PC-3 (cell line): ENCODE data around the gene MACROD1. TPM values are rescaled to one million over a fixed set of nuclear protein-coding genes. Genes with fewer than 3 reads are reported as not detected.
"Not testable (repeated sequence)": the region's sequence is repeated elsewhere in the genome, so short reads cannot be mapped to it uniquely, and the experiment has no call there.

Experiments used
- ATAC-seq: fragments of 200-7000 bp; cut with Tn5 transposase; 2 replicates; pipeline ENCODE4 v1.9.1; 2020; ENCODE audit warnings: mild to moderate bottlenecking, moderate library complexity
- BruUV-seq: library from RNA; stranded (reverse); fragments of 400-500 nt; replicated peaks from 2 replicates; lab custom pipeline; 2021; lab: Mats Ljungman, UMichigan
- CTCF ChIA-PET: fragments of 300-600 bp; sonication (Branson Sonifier 250); formaldehyde crosslinking; loops from one replicate; lab custom pipeline; 2022; ENCODE audit warnings: antibody characterized with exemption; lab: Charles Lee
- POLR2A ChIA-PET: fragments of 300-600 bp; sonication (Branson Sonifier 250); formaldehyde crosslinking; loops from one replicate; lab custom pipeline; 2022; ENCODE audit warnings: antibody characterized with exemption; ENCODE audit not compliant: unreplicated experiment; lab: Charles Lee
- DNase-seq: peaks from one replicate; pipeline ENCODE4 v3.0.0-alpha.2; 2015
- H2AFZ ChIP-seq: fragments of 300-600 bp; sonication (generic); 2 replicates; pipeline ENCODE4 v1.6.0; 2016; ENCODE audit warnings: antibody characterized with exemption, low read length
- H3F3A ChIP-seq: fragments of 300-600 bp; sonication (generic); one replicate; pipeline ENCODE4 v1.6.0; 2017; ENCODE audit warnings: antibody characterized with exemption, low read length, control low read depth, mild to moderate bottlenecking; ENCODE audit not compliant: unreplicated experiment
- H3K27ac ChIP-seq: fragments of 300-600 bp; sonication (generic); 2 replicates; pipeline ENCODE4 v1.5.1; 2016; ENCODE audit warnings: mild to moderate bottlenecking, low read length
- H3K27me3 ChIP-seq: fragments of 300-600 bp; sonication (generic); 2 replicates; pipeline ENCODE4 v1.6.1; 2016; ENCODE audit warnings: low read length, mixed read lengths
- H3K36me3 ChIP-seq: fragments of 300-600 bp; sonication (generic); 2 replicates; pipeline ENCODE4 v1.6.1; 2016; ENCODE audit warnings: low read depth, mixed run types, low read length, mixed read lengths
- H3K4me1 ChIP-seq: fragments of 300-600 bp; sonication (generic); 2 replicates; pipeline ENCODE4 v1.5.1; 2016; ENCODE audit warnings: low read length; ENCODE audit not compliant: insufficient read depth
- H3K4me2 ChIP-seq: fragments of 300-600 bp; sonication (generic); 2 replicates; pipeline ENCODE4 v1.6.0; 2016; ENCODE audit warnings: low read length
- H3K4me3 ChIP-seq: fragments of 300-600 bp; sonication (generic); 2 replicates; pipeline ENCODE4 v1.5.1; 2016; ENCODE audit warnings: mild to moderate bottlenecking, low read length, mixed read lengths
- H3K79me2 ChIP-seq: fragments of 300-600 bp; sonication (generic); 2 replicates; pipeline ENCODE4 v1.6.1; 2017; ENCODE audit warnings: low read length, mixed read lengths
- H3K9ac ChIP-seq: fragments of 300-600 bp; sonication (generic); 2 replicates; pipeline ENCODE4 v1.6.0; 2016; ENCODE audit warnings: mild to moderate bottlenecking, low read length
- H3K9me2 ChIP-seq: fragments of 300-600 bp; sonication (generic); replicated peaks from 2 replicates; pipeline ENCODE4 v1.6.1; 2016; ENCODE audit warnings: mixed run types, low read length, mixed read lengths
- H3K9me3 ChIP-seq: fragments of 300-600 bp; sonication (generic); 2 replicates; pipeline ENCODE4 v1.6.1; 2016; ENCODE audit warnings: low read length, mixed read lengths
- H4K20me1 ChIP-seq: fragments of 300-600 bp; sonication (generic); 2 replicates; pipeline ENCODE4 v1.6.1; 2016; ENCODE audit warnings: low read length, mixed read lengths
- EZH2 ChIP-seq: fragments of 300-600 bp; sonication (generic); IDR thresholded peaks from one replicate; pipeline ENCODE4 v1.6.1; 2017; ENCODE audit warnings: antibody characterized with exemption, mild to moderate bottlenecking, low read length; ENCODE audit not compliant: unreplicated experiment
- EZH2phosphoT487 ChIP-seq: fragments of 300-600 bp; sonication (generic); IDR thresholded peaks from 2 replicates; pipeline ENCODE4 v1.6.1; 2018; ENCODE audit warnings: mild to moderate bottlenecking, antibody characterized with exemption, low read length, borderline replicate concordance
- intact Hi-C: fragments of 100-400 bp; cut with micrococcal nuclease; formaldehyde crosslinking; loops from 2 replicates; pipeline ENCODE4 v1.9.0; 2023
- total RNA-seq: library from RNA; depleted of rRNA; stranded (reverse); fragments of >200 nt; gene quantifications from 2 replicates; pipeline ENCODE4 v1.2.3, GENCODE V29; 2014
- TF ChIP-seq, protein P1 (sequence below): fragments of 300-600 bp; sonication (generic); conservative IDR thresholded peaks from 2 replicates; pipeline ENCODE4 v1.5.1; 2017; ENCODE audit warnings: antibody characterized with exemption, low read depth, mild to moderate bottlenecking, low read length

MACROD1 gene
- total RNA-seq, 1 experiment from 2014 or later: 71.4 TPM

DNA sequence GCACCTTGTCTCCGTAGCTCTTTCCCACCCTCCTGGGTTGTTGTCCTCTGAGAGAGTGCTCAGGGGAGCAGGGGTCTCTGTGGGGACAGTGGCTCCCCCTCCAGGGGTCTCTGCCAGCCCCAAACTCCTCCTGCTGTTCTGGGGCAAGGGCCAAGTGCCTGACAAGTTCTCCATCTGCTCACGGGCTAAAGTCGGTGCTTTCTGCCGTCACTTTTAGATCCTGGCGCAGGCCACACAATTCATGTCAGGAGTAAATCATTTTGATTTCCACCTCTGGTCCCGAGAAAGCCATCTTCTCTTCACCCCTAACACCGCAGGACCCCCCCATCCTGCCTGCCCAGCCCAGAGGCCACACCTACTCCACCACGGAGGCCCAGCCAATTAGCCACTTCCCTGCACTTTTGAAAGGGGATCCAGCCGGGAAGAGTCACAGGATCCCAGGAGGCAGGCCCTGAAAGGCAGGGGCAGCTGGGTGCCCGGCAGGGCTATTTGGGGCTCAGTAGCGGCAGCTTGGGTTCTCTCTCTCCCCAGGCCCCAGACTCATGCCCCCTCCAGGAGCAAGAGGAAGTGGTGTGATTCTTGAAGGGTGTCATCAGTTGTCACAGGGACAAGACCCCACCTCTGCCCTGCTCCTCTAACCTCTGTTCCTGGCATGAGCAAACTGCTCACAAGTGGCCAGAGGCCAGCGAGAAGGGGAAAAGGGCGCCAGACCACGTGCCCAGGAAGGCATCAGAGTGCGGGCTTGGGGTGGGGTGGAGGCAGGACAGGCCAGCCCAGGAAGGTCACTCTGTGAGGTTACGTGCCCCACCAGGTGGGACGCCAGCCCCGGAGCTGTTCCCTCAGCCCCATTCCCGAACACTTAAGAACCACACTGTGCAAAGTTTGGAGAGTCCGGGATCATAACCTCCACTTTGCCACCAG lies 1.3 kb downstream of the MACROD1 start:
- peak overlapping the region; percentile 71 for H3K4me3 ChIP-seq
- DNase-seq (peak; percentile 61), ATAC-seq (peak; percentile 40)
- peak overlapping the region; percentile 74 for H2AFZ ChIP-seq
- TF ChIP-seq, protein P1, sequence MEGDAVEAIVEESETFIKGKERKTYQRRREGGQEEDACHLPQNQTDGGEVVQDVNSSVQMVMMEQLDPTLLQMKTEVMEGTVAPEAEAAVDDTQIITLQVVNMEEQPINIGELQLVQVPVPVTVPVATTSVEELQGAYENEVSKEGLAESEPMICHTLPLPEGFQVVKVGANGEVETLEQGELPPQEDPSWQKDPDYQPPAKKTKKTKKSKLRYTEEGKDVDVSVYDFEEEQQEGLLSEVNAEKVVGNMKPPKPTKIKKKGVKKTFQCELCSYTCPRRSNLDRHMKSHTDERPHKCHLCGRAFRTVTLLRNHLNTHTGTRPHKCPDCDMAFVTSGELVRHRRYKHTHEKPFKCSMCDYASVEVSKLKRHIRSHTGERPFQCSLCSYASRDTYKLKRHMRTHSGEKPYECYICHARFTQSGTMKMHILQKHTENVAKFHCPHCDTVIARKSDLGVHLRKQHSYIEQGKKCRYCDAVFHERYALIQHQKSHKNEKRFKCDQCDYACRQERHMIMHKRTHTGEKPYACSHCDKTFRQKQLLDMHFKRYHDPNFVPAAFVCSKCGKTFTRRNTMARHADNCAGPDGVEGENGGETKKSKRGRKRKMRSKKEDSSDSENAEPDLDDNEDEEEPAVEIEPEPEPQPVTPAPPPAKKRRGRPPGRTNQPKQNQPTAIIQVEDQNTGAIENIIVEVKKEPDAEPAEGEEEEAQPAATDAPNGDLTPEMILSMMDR: no peak
- no peak for TF ChIP-seq EZH2phosphoT487
- TF ChIP-seq EZH2: no peak
- TSS peak; percentile 44 for BruUV-seq
- peaks cover 42% of the 10 kb centered on the region for H3K79me2 ChIP-seq
- intact Hi-C loops: no loop called here
- peak overlapping the region; percentile 76 for H3K27ac ChIP-seq
- peak overlapping the region; percentile 90 for H3K4me2 ChIP-seq
- no peaks in the 10 kb centered on the region for H3K9me3 ChIP-seq
- H4K20me1 ChIP-seq: 0 out of 2 replicates have a peak, but pooled peaks cover 7% of the 10 kb centered on the region
- H3K9me2 ChIP-seq: no peaks in the 10 kb centered on the region
- H3K4me1 ChIP-seq: peaks cover 21% of the 10 kb centered on the region
- H3F3A ChIP-seq: no peaks in the 10 kb centered on the region
- H3K36me3 ChIP-seq: peaks cover 5% of the 10 kb centered on the region
- ChIA-PET CTCF (no interaction called here), POLR2A (no interaction called here)
- no peaks in the 10 kb centered on the region for H3K27me3 ChIP-seq
- peak overlapping the region; percentile 88 for H3K9ac ChIP-seq

DNA sequence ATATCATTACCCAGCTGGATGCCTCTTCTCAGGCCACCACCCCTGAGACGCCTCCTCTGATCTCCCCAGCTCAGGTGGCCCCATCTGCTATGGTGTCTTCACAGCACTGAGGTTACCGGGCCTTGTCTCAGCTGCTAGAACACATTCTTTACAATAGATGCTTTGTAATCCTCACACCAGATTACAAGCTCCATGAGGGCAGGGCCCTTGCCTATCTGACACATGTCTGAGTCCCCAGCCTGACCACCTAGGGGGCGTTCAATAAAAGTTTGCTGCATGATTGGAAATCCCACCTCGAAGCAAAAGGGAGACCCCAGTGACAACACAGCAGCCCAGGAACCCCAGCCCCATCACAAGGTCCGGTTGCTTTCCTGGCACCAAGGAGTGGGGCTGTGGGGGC lies 2.0 kb downstream of the MACROD1 start:
- CTCF ChIA-PET: interaction anchor here (0.5 kb wide), 1 partner anchor 41 kb away, joined by 3 read pairs; no protein-coding TSS in a partner anchor
- TF ChIP-seq, protein P1: 0 out of 2 replicates have a peak, but pooled peaks have one; percentile 8
- TF ChIP-seq EZH2: no peak
- H3K36me3 ChIP-seq: peaks cover 5% of the 10 kb centered on the region
- H3F3A ChIP-seq: no peaks in the 10 kb centered on the region
- peaks cover 21% of the 10 kb centered on the region for H3K4me1 ChIP-seq
- 0 out of 2 replicates have a peak, but pooled peaks cover 7% of the 10 kb centered on the region for H4K20me1 ChIP-seq
- no peaks in the 10 kb centered on the region for H3K9me2 ChIP-seq
- H3K4me3 ChIP-seq: peak overlapping the region; percentile 71; the same call in 1 of the 2 replicates
- no peak overlapping the region for H2AFZ ChIP-seq
- no peak overlapping the region for H3K27ac ChIP-seq
- POLR2A ChIA-PET: interaction anchor here (0.5 kb wide), 1 partner anchor 276 kb away, joined by 3 read pairs; no protein-coding TSS in a partner anchor
- intact Hi-C loops: no loop called here
- DNase-seq (no peak), ATAC-seq (no peak)
- no TSS peak for BruUV-seq
- H3K79me2 ChIP-seq: peaks cover 42% of the 10 kb centered on the region
- no peak overlapping the region for H3K9ac ChIP-seq
- no peaks in the 10 kb centered on the region for H3K9me3 ChIP-seq
- H3K27me3 ChIP-seq: no peaks in the 10 kb centered on the region
- peak overlapping the region; percentile 90; the same call in 1 of the 2 replicates for H3K4me2 ChIP-seq

DNA sequence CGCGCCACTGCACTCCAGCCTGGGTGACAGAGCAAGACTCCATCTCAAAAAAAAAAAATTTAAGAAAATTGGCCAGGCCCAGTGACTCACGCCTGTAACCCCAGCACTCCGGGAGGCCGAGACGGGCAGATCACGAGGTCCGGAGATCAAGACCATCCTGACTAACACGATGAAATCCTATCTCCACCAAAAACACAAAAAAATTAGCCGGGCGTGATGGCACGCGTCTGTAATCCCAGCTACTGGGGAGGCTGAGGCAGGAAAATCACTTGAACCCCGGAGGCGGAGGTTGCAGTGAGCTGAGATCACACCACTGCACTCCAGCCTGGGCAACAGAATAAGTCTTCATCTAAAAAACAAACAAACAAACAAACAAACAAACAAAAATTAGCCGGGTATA lies 3.1 kb downstream of the MACROD1 start:
- H3K36me3 ChIP-seq, H3K9ac ChIP-seq, H3K4me2 ChIP-seq, H3K9me3 ChIP-seq, BruUV-seq, H3K27me3 ChIP-seq, H4K20me1 ChIP-seq, POLR2A ChIA-PET, intact Hi-C loops, H2AFZ ChIP-seq, ATAC-seq, H3K9me2 ChIP-seq, H3K4me3 ChIP-seq, H3F3A ChIP-seq, DNase-seq, H3K27ac ChIP-seq: not testable (repeated sequence)
- CTCF ChIA-PET: interaction anchor here (0.5 kb wide), 1 partner anchor 562 kb away, joined by 3 read pairs; no protein-coding TSS in a partner anchor
- H3K4me1 ChIP-seq: peaks cover 21% of the 10 kb centered on the region
- peaks cover 47% of the 10 kb centered on the region for H3K79me2 ChIP-seq
